Heart right ventricle (tissue), 16 donors: ENCODE results near the gene RAB2B. TPM values are rescaled to one million over a fixed set of nuclear protein-coding genes. Genes with fewer than 3 reads are reported as not detected.

Experiments used
- ATAC-seq, 8 donors: fragments of 200-7000 bp; cut with Tn5 transposase; one replicate each; pipeline ENCODE4 v1.9.1; 2020; ENCODE audit warnings: mild to moderate bottlenecking in 8 of 8, moderate library complexity in 8 of 8, moderate number of reproducible peaks in 1 of 8
- DNase-seq, 2 donors: peaks; one replicate each; pipeline ENCODE4 v3.0.0-alpha.2; 2020
- H3K27ac ChIP-seq, 10 donors: fragments of 200-600 bp; sonication (generic) in 2 of 10; one replicate each; pipeline versions ENCODE4 v1.5.0 to v1.8.0; 2020 to 2022; ENCODE audit warnings: mild to moderate bottlenecking in 3 of 10
- H3K27me3 ChIP-seq, 7 donors: fragments of 200-600 bp; one replicate each; pipeline ENCODE4 v1.8.0; 2021 to 2022; ENCODE audit warnings: mild to moderate bottlenecking in 2 of 7
- H3K36me3 ChIP-seq, 9 donors: fragments of 200-600 bp; sonication (generic) in 1 of 9; one replicate each; pipeline versions ENCODE4 v1.5.0 to v1.8.0; 2020 to 2022; ENCODE audit warnings: mild to moderate bottlenecking in 2 of 9
- H3K4me1 ChIP-seq, 9 donors: fragments of 200-600 bp; sonication (generic) in 1 of 9; one replicate each; pipeline versions ENCODE4 v1.5.0 to v1.8.0; 2020 to 2022; ENCODE audit warnings: mild to moderate bottlenecking in 4 of 9
- H3K4me3 ChIP-seq, 10 donors: fragments of 200-600 bp; sonication (generic) in 2 of 10; one replicate each; pipeline versions ENCODE4 v1.5.0 to v1.8.0; 2020 to 2022; ENCODE audit warnings: mild to moderate bottlenecking in 7 of 10, moderate library complexity in 2 of 10
- H3K9me3 ChIP-seq, 11 donors: fragments of 200-600 bp in 10 of 11; sonication (generic) in 2 of 11; one replicate each; pipeline versions ENCODE4 v1.5.0 to v1.8.0; 2013 to 2022; ENCODE audit warnings: mild to moderate bottlenecking in 2 of 11, control low read depth in 1 of 11, moderate library complexity in 1 of 11
- CTCF ChIP-seq, 9 donors: fragments of 200-600 bp; sonication (generic) in 2 of 9; IDR thresholded peaks; one replicate each; pipeline versions ENCODE4 v1.5.0 to v1.8.0; 2021 to 2022; ENCODE audit warnings: antibody characterized with exemption in 9 of 9, mild to moderate bottlenecking in 5 of 9, moderate library complexity in 1 of 9
- WGBS, 2 donors: extraction: QIAGEN DNeasy Blood & Tissue Kit; methylation state at CpG; one replicate each; pipeline ENCODE4 v1.1.7; 2013; ENCODE audit warnings: inconsistent platforms in 1 of 2; 5-methylcytosine and 5-hydroxymethylcytosine counted together
- intact Hi-C, 10 donors: fragments of 100-400 bp; cut with DNase I; formaldehyde crosslinking; loops; one replicate each; pipeline versions ENCODE4 v1.11.1 to v1.14.2; 2022
- polyA plus RNA-seq, 2 donors: library from polyadenylated mRNA; stranded (reverse); fragments of 200-250 nt; gene quantifications; one replicate each; pipeline ENCODE4 v1.2.3, GENCODE V29; 2013
- total RNA-seq, 10 donors: library from RNA; stranded (reverse); fragmentation: NEBNext Ultra II Directional in 3 of 10; extraction: Animal tissue kit (Norgen Biotek cat#: 25700) in 3 of 10; gene quantifications; one replicate each; pipeline versions ENCODE4 v1.2.1 to v1.2.4, GENCODE V29; 2021 to 2023
- donor health status: Arrhythmogenic right ventricular cardiomyopathy.
- donor health status: ischemic (EF 13 %, LVEDD 7.1; RV severe dilation, severe dysfunction).
- donor health status: healthy with polysubstance abuse.
- donor health status: DM: no; HTN: yes; CAD: no.
- donor health status: DM: no; HTN: no; CAD: no.
- donor health status: ischemic (EF 25% LVEDD 6.9; RV normal size, moderate dysfunction).
- donor health status: ischemic (EF 25% LVEDD 5.7; RV mildly dilated, moderate dysfunction).
- donor health status: healthy.
- donor health status: DM: yes; HTN: yes; CAD: no.
- donor health status: Ischemic cardiomyopathy.
- donor health status: ischemic (EF 35%, LVEDD 5.7; RV mildly dilated, moderate dysfunction).
- donor health status: nonischemic (EF 11% LVEDD 7.7; RV severe dilation, severe dysfunction).
- donor health status: DM: yes; HTN: yes; CAD: no.
- donor health status: PGD.
- donor health status: ischemic (EF 29% LVEDD 5.4; RV normal size, mild dysfunction).
- donor health status: nonischemic (EF 23%, LVEDD 6.1; RV moderate dilation, normal function).

The RAB2B gene
- total and polyA plus RNA-seq, 12 donors = 7.1 to 25.8 (median 18.1) TPM

DNA sequence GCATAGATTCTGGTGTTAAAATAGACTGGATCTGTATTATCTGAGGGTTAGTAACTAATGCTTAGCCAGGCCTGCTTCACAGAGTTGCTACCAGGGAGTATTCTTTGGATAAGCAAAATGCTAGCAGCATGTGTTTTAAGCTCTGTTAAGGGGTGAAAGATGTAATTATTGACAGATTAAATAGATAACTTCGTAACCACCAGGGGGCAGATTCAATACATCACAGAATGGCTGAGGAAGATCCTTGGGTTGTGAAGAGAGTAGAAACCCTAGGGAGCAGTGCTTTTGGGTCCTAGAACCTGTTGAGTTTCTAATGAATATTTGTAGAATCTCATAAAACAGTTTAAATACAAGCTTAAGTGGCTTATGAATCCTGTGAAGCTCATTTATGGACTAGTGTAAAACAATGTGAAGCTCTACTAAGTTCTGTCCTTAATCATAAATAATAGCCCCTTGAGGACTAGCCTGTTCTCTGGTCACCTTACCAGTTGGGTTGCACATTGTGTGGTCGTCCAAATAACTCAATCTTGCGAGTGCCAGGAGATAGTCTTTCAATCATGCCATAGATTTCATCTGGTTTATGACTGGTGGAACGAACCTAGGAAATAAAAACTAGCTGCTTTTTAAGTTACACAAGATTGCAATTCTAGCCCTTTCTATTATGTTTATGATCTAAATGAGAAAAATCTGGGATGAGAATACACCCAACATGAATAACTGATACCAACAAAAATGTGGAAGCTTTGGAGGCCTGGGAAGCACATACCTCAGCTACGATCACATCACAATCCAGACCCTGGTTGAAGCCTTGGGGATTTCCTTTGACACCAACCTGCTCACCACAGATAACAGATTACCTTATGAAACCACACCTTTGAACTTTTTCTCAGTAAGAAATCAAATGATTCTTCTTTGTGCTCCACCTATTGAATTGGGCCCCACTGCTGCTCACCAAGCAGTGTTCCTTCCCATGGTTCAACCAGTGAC lies 22.1 kb upstream of the RAB2B start:
- Histone ChIP-seq H3K36me3 (peaks cover 0 to 100% (median 73%) of the 10 kb centered on the region in 9 donors), H3K4me1 (no peaks in the 10 kb centered on the region), H3K9me3 (no peaks in the 10 kb centered on the region), H3K4me3 (no peak overlapping the region), H3K27me3 (no peaks in the 10 kb centered on the region), H3K27ac (no peak overlapping the region)
- TF ChIP-seq CTCF (IDR thresholded peaks at IDR 0.05) = peak; percentile 6 to 61 (median 49)
- DNase-seq (no peak), ATAC-seq (peak in 4 of 8 donors; percentile 22 to 32 (median 24))
- WGBS, 2 donors = 68 to 74% methylated on average over 5 of the region's 5 CpGs
- intact Hi-C loops = loop anchor here in 6 of 10 donors (2.0 to 10.0 kb wide), 3 partner anchors 56 to 58 kb away; no protein-coding TSS in a partner anchor

- 86 to 95% methylated on average over 2 of the region's 2 CpGs for WGBS, 2 donors
- DNase-seq = no peak
- no peak for TF ChIP-seq CTCF (IDR thresholded peaks at IDR 0.05)
- ATAC-seq = peak in 4 of 8 donors; percentile 16 to 55 (median 26)
- Histone ChIP-seq H3K4me3 (no peak overlapping the region), H3K27me3 (no peaks in the 10 kb centered on the region), H3K36me3 (peaks cover 0 to 100% (median 78%) of the 10 kb centered on the region in 9 donors), H3K9me3 (no peaks in the 10 kb centered on the region), H3K27ac (no peak overlapping the region), H3K4me1 (no peaks in the 10 kb centered on the region)
- intact Hi-C loops = loop anchor here in 5 of 10 donors (5.0 to 10.0 kb wide), 2 partner anchors 58 to 61 kb away; no protein-coding TSS in a partner anchor
Measured at GRCh38 chr14:21496453-21496852, 19.7 kb upstream of the RAB2B start.

GRCh38 chr14:21494902-21495762 lies 18.4 kb upstream of the RAB2B start:
- no peak for DNase-seq
- 90 to 91% methylated on average over 2 of the region's 2 CpGs for WGBS, 2 donors
- intact Hi-C loops = loop anchor here in 5 of 10 donors (5.0 to 10.0 kb wide), 2 partner anchors 60 to 62 kb away; no protein-coding TSS in a partner anchor
- H3K4me3 ChIP-seq = no peak overlapping the region
- no peak overlapping the region for H3K27ac ChIP-seq
- TF ChIP-seq CTCF (IDR thresholded peaks at IDR 0.05) = no peak
- H3K9me3 ChIP-seq = no peaks in the 10 kb centered on the region
- ATAC-seq = no peak
- H3K36me3 ChIP-seq = peaks cover 0 to 100% (median 80%) of the 10 kb centered on the region in 9 donors
- no peaks in the 10 kb centered on the region for H3K4me1 ChIP-seq
- no peaks in the 10 kb centered on the region for H3K27me3 ChIP-seq

DNA sequence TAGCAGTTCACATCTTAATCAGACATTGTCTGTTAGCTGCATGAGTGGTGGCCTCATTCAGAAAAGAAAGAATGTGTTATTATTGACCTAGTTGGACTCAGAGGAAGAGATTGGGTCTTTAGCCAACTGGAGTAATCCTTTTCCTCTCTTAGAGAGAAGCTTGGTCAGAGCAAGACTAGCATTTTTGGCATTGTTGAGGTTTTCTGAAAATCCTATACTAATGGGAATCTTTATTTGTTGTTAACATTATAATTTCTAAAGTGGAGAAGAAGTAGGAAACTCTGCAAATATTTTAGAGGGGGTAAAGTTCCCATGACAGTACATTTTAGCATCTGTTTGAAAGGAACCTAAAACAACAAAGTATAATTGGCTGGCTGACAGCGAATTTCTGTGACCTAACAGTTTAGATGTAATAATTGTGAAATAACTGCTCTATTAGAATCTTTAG lies 9.9 kb upstream of the RAB2B start:
- WGBS, 2 donors = 90 to 94% methylated on average over 1 of the region's 1 CpG
- H3K4me1 ChIP-seq = peaks cover 0 to 11% (median 0%) of the 10 kb centered on the region in 9 donors
- H3K27ac ChIP-seq = no peak overlapping the region
- no peak overlapping the region for H3K4me3 ChIP-seq
- H3K9me3 ChIP-seq = no peaks in the 10 kb centered on the region
- no peaks in the 10 kb centered on the region for H3K27me3 ChIP-seq
- DNase-seq = no peak
- H3K36me3 ChIP-seq = peaks cover 0 to 98% (median 41%) of the 10 kb centered on the region in 9 donors
- TF ChIP-seq CTCF (IDR thresholded peaks at IDR 0.05) = no peak
- intact Hi-C loops = no loop called here
- ATAC-seq = no peak
